OCI-LY3 (cell line): ENCODE data around the gene EPS8L1.

Source experiments
- EZH2phosphoT487 ChIP-seq: fragments of 200-600 bp; shearing (Covaris generic); IDR thresholded peaks from 2 replicates; pipeline ENCODE4 v1.6.1; 2018; ENCODE audit warnings: antibody characterized with exemption, mixed run types, low read depth
- TF ChIP-seq, protein P1 (sequence below): fragments of 200-600, 300-600 bp; sonication (generic); IDR thresholded peaks from 2 replicates; pipeline ENCODE4 v1.5.1; 2014; ENCODE audit warnings: antibody characterized with exemption, low read length, low read depth

DNA sequence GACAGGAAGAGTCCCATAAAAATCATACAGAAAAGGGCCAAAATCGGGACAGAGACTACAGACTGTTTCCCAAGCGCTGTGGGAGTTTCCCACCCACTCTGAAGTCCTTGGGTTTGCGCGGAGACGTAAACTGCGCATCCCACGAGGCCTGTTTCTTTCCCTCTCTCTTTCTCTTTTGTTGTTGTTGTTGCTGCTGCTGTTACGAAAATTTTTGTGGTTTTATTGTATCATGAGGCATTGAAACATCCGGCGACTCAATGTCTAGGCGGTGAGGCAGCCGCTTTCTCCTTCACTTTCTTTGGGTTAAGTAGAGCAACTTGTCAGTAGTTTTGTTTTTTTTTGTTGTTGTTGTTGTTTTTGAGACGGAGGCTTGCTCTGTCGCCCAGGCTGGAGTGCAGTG is 43.4 kb downstream of the EPS8L1 start:
- TF ChIP-seq, protein P1, sequence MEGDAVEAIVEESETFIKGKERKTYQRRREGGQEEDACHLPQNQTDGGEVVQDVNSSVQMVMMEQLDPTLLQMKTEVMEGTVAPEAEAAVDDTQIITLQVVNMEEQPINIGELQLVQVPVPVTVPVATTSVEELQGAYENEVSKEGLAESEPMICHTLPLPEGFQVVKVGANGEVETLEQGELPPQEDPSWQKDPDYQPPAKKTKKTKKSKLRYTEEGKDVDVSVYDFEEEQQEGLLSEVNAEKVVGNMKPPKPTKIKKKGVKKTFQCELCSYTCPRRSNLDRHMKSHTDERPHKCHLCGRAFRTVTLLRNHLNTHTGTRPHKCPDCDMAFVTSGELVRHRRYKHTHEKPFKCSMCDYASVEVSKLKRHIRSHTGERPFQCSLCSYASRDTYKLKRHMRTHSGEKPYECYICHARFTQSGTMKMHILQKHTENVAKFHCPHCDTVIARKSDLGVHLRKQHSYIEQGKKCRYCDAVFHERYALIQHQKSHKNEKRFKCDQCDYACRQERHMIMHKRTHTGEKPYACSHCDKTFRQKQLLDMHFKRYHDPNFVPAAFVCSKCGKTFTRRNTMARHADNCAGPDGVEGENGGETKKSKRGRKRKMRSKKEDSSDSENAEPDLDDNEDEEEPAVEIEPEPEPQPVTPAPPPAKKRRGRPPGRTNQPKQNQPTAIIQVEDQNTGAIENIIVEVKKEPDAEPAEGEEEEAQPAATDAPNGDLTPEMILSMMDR, result no peak
- TF ChIP-seq EZH2phosphoT487, result no peak
